Progenitor cell of endocrine pancreas (in vitro differentiated cells): ENCODE measurements around the gene APCDD1L. TPM values are rescaled to one million over a fixed set of nuclear protein-coding genes. Genes with fewer than 3 reads are reported as not detected.

Experiments
- DNase-seq: peaks from one replicate; pipeline ENCODE4 v3.0.0; 2021; ENCODE audit warnings: low spot score; ENCODE audit not compliant: unreplicated experiment
- H3K27ac Mint-ChIP-seq: 2 replicates; pipeline ENCODE4 v1.8.0; 2021; ENCODE audit warnings: mild to moderate bottlenecking, moderate library complexity, mixed read lengths
- H3K27me3 Mint-ChIP-seq: 2 replicates; pipeline ENCODE4 v1.8.0; 2021; ENCODE audit warnings: mixed read lengths
- H3K36me3 Mint-ChIP-seq: 2 replicates; pipeline ENCODE4 v1.8.0; 2022; ENCODE audit warnings: mixed read lengths; ENCODE audit not compliant: insufficient read depth
- H3K4me1 Mint-ChIP-seq: 2 replicates; pipeline ENCODE4 v1.8.0; 2021; ENCODE audit warnings: low read depth, mixed read lengths
- H3K4me3 Mint-ChIP-seq: 2 replicates; pipeline ENCODE4 v1.8.0; 2021; ENCODE audit warnings: low read depth, mild to moderate bottlenecking, moderate library complexity, mixed read lengths
- H3K9me3 Mint-ChIP-seq: 2 replicates; pipeline ENCODE4 v1.8.0; 2021; ENCODE audit warnings: low read depth, mixed read lengths
- CTCF ChIP-seq: fragments of 200-600 bp; sonication (generic); IDR thresholded peaks from one replicate; pipeline ENCODE4 v1.5.0; 2021; ENCODE audit warnings: antibody characterized with exemption, mild to moderate bottlenecking; ENCODE audit not compliant: unreplicated experiment
- total RNA-seq: library from RNA; stranded (reverse); gene quantifications from 2 replicates; pipeline ENCODE4 v1.2.1, GENCODE V29; 2021

APCDD1L gene
- total RNA-seq, 1 donor from 2014 or later = not detected

GRCh38 chr20:58531657-58532056, 16.5 kb upstream of the APCDD1L start:
- H3K4me3 Mint-ChIP-seq = no peak overlapping the region
- DNase-seq = no peak
- peaks cover 2% of the 10 kb centered on the region for H3K36me3 Mint-ChIP-seq
- no peaks in the 10 kb centered on the region for H3K27me3 Mint-ChIP-seq
- no peak overlapping the region for H3K27ac Mint-ChIP-seq
- TF ChIP-seq CTCF = no peak
- H3K9me3 Mint-ChIP-seq = peaks cover 45% of the 10 kb centered on the region
- H3K4me1 Mint-ChIP-seq = no peaks in the 10 kb centered on the region

GRCh38 chr20:58531063-58531462, 15.9 kb upstream of the APCDD1L start:
- peaks cover 2% of the 10 kb centered on the region for H3K36me3 Mint-ChIP-seq
- no peak for DNase-seq

GRCh38 chr20:58528412-58528811, 13.2 kb upstream of the APCDD1L start:
- Mint-ChIP-seq H3K36me3 (peaks cover 2% of the 10 kb centered on the region), H3K27me3 (no peaks in the 10 kb centered on the region), H3K27ac (no peak overlapping the region), H3K9me3 (peaks cover 56% of the 10 kb centered on the region), H3K4me1 (peaks cover 4% of the 10 kb centered on the region), H3K4me3 (no peak overlapping the region)
- DNase-seq = no peak
- TF ChIP-seq CTCF = no peak

More at GRCh38 chr20:58531063-58531462, 15.9 kb upstream of the APCDD1L start:
- H3K27ac Mint-ChIP-seq = no peak overlapping the region
- no peaks in the 10 kb centered on the region for H3K4me1 Mint-ChIP-seq
- peaks cover 51% of the 10 kb centered on the region for H3K9me3 Mint-ChIP-seq
- no peaks in the 10 kb centered on the region for H3K27me3 Mint-ChIP-seq
- no peak overlapping the region for H3K4me3 Mint-ChIP-seq
- no peak for TF ChIP-seq CTCF

GRCh38 chr20:58526411-58526810, 11.2 kb upstream of the APCDD1L start:
- Mint-ChIP-seq H3K4me1 (peaks cover 12% of the 10 kb centered on the region), H3K36me3 (peaks cover 2% of the 10 kb centered on the region), H3K27ac (no peak overlapping the region), H3K27me3 (peaks cover 12% of the 10 kb centered on the region), H3K4me3 (no peak overlapping the region), H3K9me3 (peaks cover 38% of the 10 kb centered on the region)
- DNase-seq = no peak
- TF ChIP-seq CTCF = no peak

- H3K9me3 Mint-ChIP-seq = peaks cover 31% of the 10 kb centered on the region
These were observed 9.6 kb upstream of the APCDD1L start for GRCh38 chr20:58524814-58525213.

More at GRCh38 chr20:58524814-58525213, 9.6 kb upstream of the APCDD1L start:
- Mint-ChIP-seq H3K27me3 (peaks cover 17% of the 10 kb centered on the region), H3K4me1 (peaks cover 12% of the 10 kb centered on the region), H3K27ac (no peak overlapping the region), H3K36me3 (no peaks in the 10 kb centered on the region), H3K4me3 (no peak overlapping the region)
- DNase-seq = no peak
- TF ChIP-seq CTCF = no peak
